ENCODE measurements around the gene LDB2. TPM values are rescaled to one million over a fixed set of nuclear protein-coding genes. Genes with fewer than 3 reads are reported as not detected.

Gene LDB2
- total RNA-seq, 1 donor from 2014 or later: 3.1 TPM

- H3K27me3 Mint-ChIP-seq (ENCODE audit: unreplicated experiment): peaks cover 1% of the 10 kb centered on the region
- peaks cover 2% of the 10 kb centered on the region for H3K4me1 Mint-ChIP-seq (ENCODE audit: low read depth, unreplicated experiment)
- H3K9me3 Mint-ChIP-seq (ENCODE audit: unreplicated experiment): no peaks in the 10 kb centered on the region
Measured at GRCh38 chr4:16758255-16758654, 140.2 kb downstream of the LDB2 start.

GRCh38 chr4:16757080-16757521 is 141.3 kb downstream of the LDB2 start:
- no peak overlapping the region for H3K27ac Mint-ChIP-seq (ENCODE audit: unreplicated experiment)
- no peak overlapping the region for H3K4me3 Mint-ChIP-seq (ENCODE audit: unreplicated experiment)
- H3K4me1 Mint-ChIP-seq (ENCODE audit: low read depth, unreplicated experiment): peaks cover 2% of the 10 kb centered on the region
- no peak for TF ChIP-seq CTCF (IDR thresholded peaks at IDR 0.05; ENCODE audit: partially characterized antibody, unreplicated experiment)
- DNase-seq: no peak
- peaks cover 1% of the 10 kb centered on the region for H3K27me3 Mint-ChIP-seq (ENCODE audit: unreplicated experiment)
- H3K9me3 Mint-ChIP-seq (ENCODE audit: unreplicated experiment): no peaks in the 10 kb centered on the region
- no peaks in the 10 kb centered on the region for H3K36me3 Mint-ChIP-seq (ENCODE audit: unreplicated experiment)

More at GRCh38 chr4:16758255-16758654, 140.2 kb downstream of the LDB2 start:
- TF ChIP-seq CTCF (IDR thresholded peaks at IDR 0.05; ENCODE audit: partially characterized antibody, unreplicated experiment): no peak
- Mint-ChIP-seq H3K27ac (ENCODE audit: unreplicated experiment) (no peak overlapping the region), H3K36me3 (ENCODE audit: unreplicated experiment) (no peaks in the 10 kb centered on the region), H3K4me3 (ENCODE audit: unreplicated experiment) (no peak overlapping the region)
- DNase-seq: no peak

- DNase-seq: no peak
- Mint-ChIP-seq H3K9me3 (ENCODE audit: unreplicated experiment) (no peaks in the 10 kb centered on the region), H3K27ac (ENCODE audit: unreplicated experiment) (no peak overlapping the region), H3K4me1 (ENCODE audit: low read depth, unreplicated experiment) (peaks cover 2% of the 10 kb centered on the region), H3K4me3 (ENCODE audit: unreplicated experiment) (no peak overlapping the region), H3K27me3 (ENCODE audit: unreplicated experiment) (peaks cover 1% of the 10 kb centered on the region), H3K36me3 (ENCODE audit: unreplicated experiment) (no peaks in the 10 kb centered on the region)
- TF ChIP-seq CTCF (IDR thresholded peaks at IDR 0.05; ENCODE audit: partially characterized antibody, unreplicated experiment): no peak
Measured at GRCh38 chr4:16754104-16754503, 144.3 kb downstream of the LDB2 start.

GRCh38 chr4:16752150-16752549 is 146.3 kb downstream of the LDB2 start:
- no peak overlapping the region for H3K4me3 Mint-ChIP-seq (ENCODE audit: unreplicated experiment)
- no peaks in the 10 kb centered on the region for H3K9me3 Mint-ChIP-seq (ENCODE audit: unreplicated experiment)
- TF ChIP-seq CTCF (IDR thresholded peaks at IDR 0.05; ENCODE audit: partially characterized antibody, unreplicated experiment): peak; percentile 57
- H3K27ac Mint-ChIP-seq (ENCODE audit: unreplicated experiment): no peak overlapping the region
- H3K4me1 Mint-ChIP-seq (ENCODE audit: low read depth, unreplicated experiment): no peaks in the 10 kb centered on the region
- no peak for DNase-seq
- peaks cover 1% of the 10 kb centered on the region for H3K27me3 Mint-ChIP-seq (ENCODE audit: unreplicated experiment)
- no peaks in the 10 kb centered on the region for H3K36me3 Mint-ChIP-seq (ENCODE audit: unreplicated experiment)

GRCh38 chr4:16750882-16751642 is 147.4 kb downstream of the LDB2 start:
- H3K27me3 Mint-ChIP-seq (ENCODE audit: unreplicated experiment): peaks cover 1% of the 10 kb centered on the region
- H3K9me3 Mint-ChIP-seq (ENCODE audit: unreplicated experiment): no peaks in the 10 kb centered on the region
- no peak overlapping the region for H3K27ac Mint-ChIP-seq (ENCODE audit: unreplicated experiment)
- TF ChIP-seq CTCF (IDR thresholded peaks at IDR 0.05; ENCODE audit: partially characterized antibody, unreplicated experiment): no peak
- H3K4me3 Mint-ChIP-seq (ENCODE audit: unreplicated experiment): no peak overlapping the region
- no peak for DNase-seq
- no peaks in the 10 kb centered on the region for H3K4me1 Mint-ChIP-seq (ENCODE audit: low read depth, unreplicated experiment)
- H3K36me3 Mint-ChIP-seq (ENCODE audit: unreplicated experiment): no peaks in the 10 kb centered on the region

Measured in glutamatergic neuron (in vitro differentiated cells).